HG03354 (cell line): Measurements from ENCODE around the gene TOPBP1.
"Not testable (repeated sequence)": the region's sequence is repeated elsewhere in the genome, so short reads cannot be mapped to it uniquely, and the experiment has no call there.

ENCODE experiments used
- ATAC-seq: cut with Tn5 transposase; IDR thresholded peaks from one replicate; pipeline ENCODE4 v1.9.1; 2021; ENCODE audit warnings: mild to moderate bottlenecking; ENCODE audit not compliant: unreplicated experiment, poor library complexity, severe bottlenecking

TOPBP1 gene

GRCh38 chr3:133661454-133662277 lies at the start of gene TOPBP1:
TSS of gene TOPBP1 (minus strand) at chr3:133661941. CDS start at chr3:133661127, 814 bp downstream.
- peak; percentile 94 for ATAC-seq

- no peak for ATAC-seq
Measured at GRCh38 chr3:133711013-133711412, 49.3 kb upstream of the TOPBP1 start.

- ATAC-seq, result no peak
Measured at GRCh38 chr3:133709139-133709750, 47.5 kb upstream of the TOPBP1 start.

GRCh38 chr3:133706033-133706432 lies 44.3 kb upstream of the TOPBP1 start:
- no peak for ATAC-seq

- ATAC-seq, result no peak
Measured at GRCh38 chr3:133703915-133704314, 42.2 kb upstream of the TOPBP1 start.

- ATAC-seq, result no peak
Measured at GRCh38 chr3:133701435-133702358, 40.0 kb upstream of the TOPBP1 start.

GRCh38 chr3:133700351-133700750 lies 38.6 kb upstream of the TOPBP1 start:
- ATAC-seq, result no peak

GRCh38 chr3:133699903-133700302 lies 38.2 kb upstream of the TOPBP1 start:
- no peak for ATAC-seq

GRCh38 chr3:133699467-133699866 lies 37.7 kb upstream of the TOPBP1 start:
- no peak for ATAC-seq

GRCh38 chr3:133697960-133698359 lies 36.2 kb upstream of the TOPBP1 start:
- no peak for ATAC-seq

GRCh38 chr3:133695560-133696171 lies 33.9 kb upstream of the TOPBP1 start:
- ATAC-seq, result no peak

- no peak for ATAC-seq
Measured at GRCh38 chr3:133694288-133695268, 32.8 kb upstream of the TOPBP1 start.

- ATAC-seq, result no peak
Measured at GRCh38 chr3:133693821-133694220, 32.1 kb upstream of the TOPBP1 start.

- no peak for ATAC-seq
Measured at GRCh38 chr3:133692759-133693158, 31.0 kb upstream of the TOPBP1 start.

GRCh38 chr3:133691273-133692107 lies 29.7 kb upstream of the TOPBP1 start:
- ATAC-seq, result no peak

GRCh38 chr3:133677993-133678392 lies 16.3 kb upstream of the TOPBP1 start:
- ATAC-seq, result not testable (repeated sequence)

GRCh38 chr3:133676336-133677118 lies 14.8 kb upstream of the TOPBP1 start:
- ATAC-seq, result no peak
